Stomach (tissue), 9 donors: ENCODE data around the gene METRN. TPM values are rescaled to one million over a fixed set of nuclear protein-coding genes. Genes with fewer than 3 reads are reported as not detected.
A peak's percentile ranks its signal among the peaks of the same experiment; 100 is the strongest.

Experiments used
- DNase-seq, 2 donors: peaks; one replicate each; pipeline versions ENCODE4 v3.0.0 to v3.0.0-alpha.2; 2013 to 2019
- H3K27ac ChIP-seq, 5 donors: fragments of 200-600 bp in 4 of 5; sonication (generic) in 4 of 5; one replicate each; pipeline ENCODE4 v1.5.1; 2013 to 2019; ENCODE audit warnings: mild to moderate bottlenecking in 1 of 5, moderate library complexity in 1 of 5
- H3K27me3 ChIP-seq, 3 donors: fragments of 200-600 bp; sonication (generic); one replicate each; pipeline ENCODE4 v1.5.1; 2017 to 2019; ENCODE audit warnings: mixed run types in 1 of 3
- H3K36me3 ChIP-seq, 4 donors: fragments of 200-600 bp; sonication (generic); 1 replicate in 3 of 4; 2 replicates in 1 of 4; pipeline ENCODE4 v1.5.1; 2016 to 2019
- H3K4me1 ChIP-seq, 4 donors: fragments of 200-600 bp; sonication (generic); one replicate each; pipeline ENCODE4 v1.5.1; 2016 to 2019
- H3K4me3 ChIP-seq, 4 donors: fragments of 200-600 bp; sonication (generic) in 3 of 4; one replicate each; pipeline ENCODE4 v1.5.1; 2016 to 2019; ENCODE audit warnings: mild to moderate bottlenecking in 1 of 4
- H3K9me3 ChIP-seq, 4 donors: fragments of 200-600 bp; sonication (generic); one replicate each; pipeline ENCODE4 v1.5.1; 2016 to 2019
- EP300 ChIP-seq: sonication (generic); formaldehyde crosslinking; IDR thresholded peaks from one replicate; pipeline ENCODE4 v1.6.1; 2017; ENCODE audit warnings: antibody characterized with exemption
- POLR2A ChIP-seq, 4 donors: fragments of 450-650 bp; IDR thresholded peaks; one replicate each; pipeline ENCODE4 v1.6.1; 2016; ENCODE audit warnings: antibody characterized with exemption in 4 of 4, control low read depth in 2 of 4, mild to moderate bottlenecking in 1 of 4, moderate library complexity in 1 of 4
- POLR2AphosphoS5 ChIP-seq, 3 donors: sonication (generic); formaldehyde crosslinking; IDR thresholded peaks; one replicate each; pipeline ENCODE4 v1.6.1; 2016; ENCODE audit warnings: antibody characterized with exemption in 3 of 3
- WGBS, 5 donors: extraction: QIAGEN DNeasy Blood & Tissue Kit in 3 of 5; methylation state at CpG; one replicate each; pipeline versions ENCODE4 v1.1.5 to v1.1.7; 2013 to 2018; 5-methylcytosine and 5-hydroxymethylcytosine counted together
- intact Hi-C: fragments of 100-400 bp; cut with DNase I; formaldehyde crosslinking; loops from one replicate; pipeline ENCODE4 v1.15.1; 2023; ENCODE audit warnings: low total_unique reads
- polyA plus RNA-seq, 3 donors: library from polyadenylated mRNA; stranded (reverse); fragments of 200-250 nt; gene quantifications; one replicate each; pipeline ENCODE4 v1.2.3, GENCODE V29; 2013
- total RNA-seq, 5 donors: library from RNA; depleted of rRNA; stranded (reverse); fragments of >200 nt; gene quantifications; one replicate each; pipeline versions ENCODE4 v1.1.0 to v1.2.3, GENCODE V29; 2014 to 2016
- TF ChIP-seq, protein P1 (sequence below), 7 experiments: fragments of 450-650 bp in 4 of 7; fragments of 200-600 bp in 3 of 7; sonication (generic) in 3 of 7; IDR thresholded peaks; one replicate each; pipeline ENCODE4 v1.5.1; 2016 to 2019; ENCODE audit warnings: antibody characterized with exemption in 7 of 7, control low read depth in 2 of 7, mild to moderate bottlenecking in 1 of 7
- donor health status: healthy with polysubstance abuse.
- donor health status: Bipolar disorder and iron deficiency.
- donor health status: healthy.

The METRN gene
- total and polyA plus RNA-seq, 8 donors = 7.1 to 79.7 (median 34.4) TPM

DNA sequence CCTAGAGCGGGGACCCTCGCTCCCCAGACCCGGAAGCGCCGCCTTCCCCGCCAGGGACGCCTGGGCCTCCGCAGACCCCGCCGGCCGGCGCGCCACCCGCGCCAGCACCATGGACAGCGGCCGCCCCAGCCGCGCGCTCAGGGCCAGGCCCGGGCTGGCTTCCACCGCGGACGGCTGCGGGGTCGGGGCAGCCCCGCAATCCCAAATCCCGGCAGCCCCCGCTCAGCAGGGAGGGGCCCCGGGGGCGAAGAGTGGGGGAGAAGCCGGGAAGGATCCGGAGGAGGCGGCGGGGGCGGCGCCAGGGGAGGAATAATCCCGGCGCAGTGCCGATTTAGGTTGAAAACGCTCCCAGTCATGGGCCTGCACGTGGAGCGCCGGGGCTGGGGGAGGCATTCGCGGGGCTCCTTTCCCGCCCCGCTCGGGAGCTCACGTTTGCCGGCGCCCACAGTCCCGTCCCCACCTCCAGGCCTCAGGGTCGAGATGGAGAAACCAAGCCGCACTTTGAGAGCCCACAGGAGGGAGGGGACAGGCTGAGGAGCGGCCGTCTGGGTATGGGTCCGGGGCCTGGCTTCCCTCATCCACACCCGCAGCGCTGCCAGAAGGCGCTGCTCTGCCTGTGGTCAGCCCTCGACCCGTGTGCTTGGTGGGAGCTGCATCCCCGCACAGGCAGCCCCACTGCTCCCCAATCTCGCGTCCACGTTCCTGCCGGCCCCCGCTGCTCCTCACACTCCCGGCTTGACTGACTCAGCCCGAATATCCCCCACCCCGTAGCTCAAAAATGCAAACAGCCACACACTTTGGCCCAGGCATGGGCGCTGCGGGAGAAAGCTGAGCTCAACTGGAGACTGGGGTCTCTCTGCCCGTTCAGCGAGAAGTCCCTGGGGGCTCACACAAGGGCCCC lies 14.0 kb upstream of the METRN start:
- Histone ChIP-seq H3K27ac (no peak overlapping the region), H3K27me3 (peaks cover 40 to 99% (median 79%) of the 10 kb centered on the region in 3 donors), H3K9me3 (no peaks in the 10 kb centered on the region), H3K36me3 (no peaks in the 10 kb centered on the region), H3K4me1 (peaks cover 8 to 30% (median 20%) of the 10 kb centered on the region in 4 donors), H3K4me3 (no peak overlapping the region)
- intact Hi-C loops = no loop called here
- 6 to 9% (median 6%) methylated on average over 35 to 76 of the region's 76 CpGs for WGBS, 5 donors
- peak in 1 of 2 donors; percentile 81 for DNase-seq
- TF ChIP-seq, protein P1, sequence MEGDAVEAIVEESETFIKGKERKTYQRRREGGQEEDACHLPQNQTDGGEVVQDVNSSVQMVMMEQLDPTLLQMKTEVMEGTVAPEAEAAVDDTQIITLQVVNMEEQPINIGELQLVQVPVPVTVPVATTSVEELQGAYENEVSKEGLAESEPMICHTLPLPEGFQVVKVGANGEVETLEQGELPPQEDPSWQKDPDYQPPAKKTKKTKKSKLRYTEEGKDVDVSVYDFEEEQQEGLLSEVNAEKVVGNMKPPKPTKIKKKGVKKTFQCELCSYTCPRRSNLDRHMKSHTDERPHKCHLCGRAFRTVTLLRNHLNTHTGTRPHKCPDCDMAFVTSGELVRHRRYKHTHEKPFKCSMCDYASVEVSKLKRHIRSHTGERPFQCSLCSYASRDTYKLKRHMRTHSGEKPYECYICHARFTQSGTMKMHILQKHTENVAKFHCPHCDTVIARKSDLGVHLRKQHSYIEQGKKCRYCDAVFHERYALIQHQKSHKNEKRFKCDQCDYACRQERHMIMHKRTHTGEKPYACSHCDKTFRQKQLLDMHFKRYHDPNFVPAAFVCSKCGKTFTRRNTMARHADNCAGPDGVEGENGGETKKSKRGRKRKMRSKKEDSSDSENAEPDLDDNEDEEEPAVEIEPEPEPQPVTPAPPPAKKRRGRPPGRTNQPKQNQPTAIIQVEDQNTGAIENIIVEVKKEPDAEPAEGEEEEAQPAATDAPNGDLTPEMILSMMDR (IDR thresholded peaks at IDR 0.05) = no peak
- TF ChIP-seq POLR2A (IDR thresholded peaks at IDR 0.05) (no peak), POLR2AphosphoS5 (IDR thresholded peaks at IDR 0.05) (no peak), EP300 (no peak)

DNA sequence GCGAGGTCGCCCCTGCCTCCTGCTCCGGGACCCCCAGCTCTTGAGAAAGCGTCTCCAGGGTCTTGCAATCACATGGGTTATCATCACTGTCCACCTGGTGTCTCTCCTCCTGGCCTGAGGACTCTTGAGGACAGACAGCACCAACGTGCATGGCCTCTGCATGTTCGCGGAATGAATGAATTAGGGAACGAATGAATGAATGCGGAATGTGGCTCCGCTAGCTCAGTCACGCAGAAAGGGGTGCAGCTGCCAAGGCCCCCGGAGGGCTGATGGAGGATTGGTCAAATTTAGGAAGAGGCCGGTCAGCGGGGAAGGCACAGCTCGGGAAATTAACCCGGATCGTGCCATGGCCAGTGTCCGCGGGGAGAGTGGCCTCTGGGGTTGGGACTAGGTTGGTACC lies 12.6 kb upstream of the METRN start:
- intact Hi-C loops = no loop called here
- no peak for DNase-seq
- WGBS, 5 donors = 86 to 89% (median 87%) methylated on average over 19 of the region's 19 CpGs
- H3K27ac ChIP-seq = no peak overlapping the region
- H3K36me3 ChIP-seq = no peaks in the 10 kb centered on the region
- no peaks in the 10 kb centered on the region for H3K9me3 ChIP-seq
- peaks cover 11 to 39% (median 28%) of the 10 kb centered on the region in 4 donors for H3K4me1 ChIP-seq
- H3K27me3 ChIP-seq = peaks cover 48 to 99% (median 82%) of the 10 kb centered on the region in 3 donors
- TF ChIP-seq POLR2A (IDR thresholded peaks at IDR 0.05) = no peak
- TF ChIP-seq EP300 = no peak
- TF ChIP-seq, protein P1 (IDR thresholded peaks at IDR 0.05) = no peak
- TF ChIP-seq POLR2AphosphoS5 (IDR thresholded peaks at IDR 0.05) = no peak
- H3K4me3 ChIP-seq = no peak overlapping the region

DNA sequence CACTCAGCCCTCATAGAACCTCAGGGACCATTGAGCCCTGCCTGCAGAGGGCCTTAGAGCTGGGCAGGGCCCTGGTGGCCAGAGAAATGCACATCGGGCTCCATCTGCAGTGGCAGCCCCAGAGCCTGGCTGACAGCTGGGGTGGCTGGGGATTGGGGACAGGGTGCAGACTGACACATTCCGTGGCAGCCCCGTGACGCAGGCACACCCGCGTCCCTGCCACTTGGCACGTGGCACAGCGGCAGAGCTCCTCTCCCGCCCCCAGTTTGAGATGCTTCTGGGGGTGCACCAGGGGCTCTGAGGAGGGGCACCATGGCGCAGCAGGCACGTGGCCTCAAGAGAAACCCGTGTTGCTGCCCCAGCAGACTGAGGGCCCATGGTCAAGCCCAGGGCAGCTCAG lies 11.5 kb upstream of the METRN start:
- intact Hi-C loops = no loop called here
- H3K36me3 ChIP-seq = no peaks in the 10 kb centered on the region
- peaks cover 11 to 39% (median 28%) of the 10 kb centered on the region in 4 donors for H3K4me1 ChIP-seq
- DNase-seq = no peak
- no peak overlapping the region for H3K4me3 ChIP-seq
- TF ChIP-seq EP300 (no peak), POLR2A (IDR thresholded peaks at IDR 0.05) (no peak), POLR2AphosphoS5 (IDR thresholded peaks at IDR 0.05) (no peak)
- TF ChIP-seq, protein P1 (IDR thresholded peaks at IDR 0.05) = no peak
- WGBS, 5 donors = 77 to 88% (median 81%) methylated on average over 4 to 12 of the region's 12 CpGs
- peaks cover 57 to 99% (median 93%) of the 10 kb centered on the region in 3 donors for H3K27me3 ChIP-seq
- no peak overlapping the region for H3K27ac ChIP-seq
- H3K9me3 ChIP-seq = no peaks in the 10 kb centered on the region

DNA sequence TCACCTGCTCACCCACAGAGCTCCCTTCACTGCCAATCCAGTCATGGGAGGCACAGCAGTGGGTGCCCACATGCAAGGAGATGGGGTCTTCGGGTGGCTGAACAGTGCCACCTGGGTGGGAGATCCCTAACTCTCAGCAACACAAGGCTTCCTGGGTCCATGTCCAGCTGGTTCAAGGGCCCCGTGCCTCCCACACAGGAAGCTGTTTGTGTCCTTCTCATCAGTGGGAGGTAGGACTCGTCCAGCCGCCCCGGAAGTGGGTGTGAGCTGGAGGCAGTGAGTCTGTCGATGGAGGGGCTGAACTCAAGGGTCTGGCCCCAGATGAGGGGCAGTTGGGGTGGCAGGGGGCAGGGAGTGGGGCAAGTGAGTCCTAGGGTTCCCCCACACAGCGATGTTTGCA lies 10.9 kb upstream of the METRN start:
- H3K27ac ChIP-seq = no peak overlapping the region
- H3K27me3 ChIP-seq = peaks cover 63 to 100% (median 97%) of the 10 kb centered on the region in 3 donors
- H3K36me3 ChIP-seq = no peaks in the 10 kb centered on the region
- no peak overlapping the region for H3K4me3 ChIP-seq
- 55 to 81% (median 72%) methylated on average over 7 of the region's 7 CpGs for WGBS, 5 donors
- H3K4me1 ChIP-seq = peaks cover 11 to 39% (median 28%) of the 10 kb centered on the region in 4 donors
- TF ChIP-seq, protein P1 (IDR thresholded peaks at IDR 0.05) = no peak
- TF ChIP-seq POLR2AphosphoS5 (IDR thresholded peaks at IDR 0.05) = no peak
- no peak for TF ChIP-seq POLR2A (IDR thresholded peaks at IDR 0.05)
- no peak for TF ChIP-seq EP300
- intact Hi-C loops = no loop called here
- H3K9me3 ChIP-seq = no peaks in the 10 kb centered on the region
- no peak for DNase-seq
